GM19238 (cell line): ENCODE results near the gene STEAP1B.
"Not testable (repeated sequence)": the region's sequence is repeated elsewhere in the genome, so short reads cannot be mapped to it uniquely, and the experiment has no call there.

Experiments
- DNase-seq: peaks from one replicate; pipeline ENCODE4 v3.0.0; 2011; ENCODE audit warnings: low spot score; ENCODE audit not compliant: insufficient read length

STEAP1B gene

DNA sequence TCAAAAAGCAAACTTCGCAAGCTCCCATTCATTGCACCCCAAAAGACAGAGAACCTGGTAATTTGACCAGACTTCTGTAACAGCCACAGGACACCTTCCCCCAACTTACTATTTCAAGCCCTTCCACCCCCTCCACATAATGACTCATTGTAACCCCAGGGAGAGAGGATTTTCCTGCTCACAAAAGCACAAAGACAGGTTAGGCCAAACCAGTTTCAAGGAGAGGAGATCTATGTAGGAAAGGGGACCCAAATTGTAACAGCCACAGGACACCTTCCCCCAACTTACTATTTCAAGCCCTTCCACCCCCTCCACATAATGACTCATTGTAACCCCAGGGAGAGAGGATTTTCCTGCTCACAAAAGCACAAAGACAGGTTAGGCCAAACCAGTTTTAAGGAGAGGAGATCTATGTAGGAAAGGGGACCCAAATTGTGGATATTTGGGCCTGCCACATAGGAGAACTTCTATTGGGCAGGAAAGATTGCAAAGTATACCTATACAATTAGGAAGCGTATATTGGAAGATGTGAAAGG lies 66.8 kb downstream of the STEAP1B start:
- DNase-seq = not testable (repeated sequence)

DNA sequence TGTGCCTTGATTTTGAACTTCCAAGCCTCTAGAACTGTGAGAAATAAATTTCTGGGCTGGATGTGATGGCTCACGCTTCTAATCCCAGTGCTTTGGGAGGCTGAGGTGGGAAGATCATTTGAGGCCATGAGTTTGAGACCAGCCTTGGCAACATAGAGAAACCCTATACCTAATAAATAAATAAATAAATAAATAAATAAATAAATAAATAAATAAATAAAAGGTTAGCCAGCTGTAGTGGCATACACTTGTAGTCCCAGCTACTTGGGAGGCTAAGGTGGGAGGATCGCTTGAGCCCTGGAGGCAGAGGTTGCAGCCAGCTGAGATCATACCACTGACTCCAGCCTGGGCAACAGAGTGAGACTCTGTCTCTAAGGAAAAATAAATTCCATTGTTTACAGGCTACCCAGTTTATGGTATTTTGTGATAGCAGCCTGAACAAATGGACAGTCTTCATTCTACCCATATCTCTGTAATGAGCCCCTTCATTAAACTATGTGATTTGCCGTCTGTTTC lies 67.7 kb downstream of the STEAP1B start:
- DNase-seq = no peak

DNA sequence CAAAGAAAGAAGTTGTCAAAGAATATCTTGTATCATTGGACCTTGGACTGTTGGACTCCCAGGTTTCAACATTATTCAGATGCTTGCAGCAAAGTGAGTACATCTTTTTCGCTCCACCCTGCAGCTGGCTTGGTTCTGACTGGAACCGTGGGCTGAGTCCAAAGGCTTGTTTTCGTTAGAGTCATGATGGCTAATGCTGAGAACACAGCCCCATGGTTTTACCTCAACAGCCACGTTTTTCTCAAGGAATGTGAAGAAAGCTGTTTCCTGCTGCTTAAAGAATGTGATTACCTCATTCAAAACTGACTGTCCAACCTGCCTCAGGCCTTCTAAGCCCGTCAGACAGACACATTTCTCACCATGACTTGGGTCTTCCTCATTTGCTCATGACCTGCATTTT lies 69.5 kb downstream of the STEAP1B start:
- no peak for DNase-seq

DNA sequence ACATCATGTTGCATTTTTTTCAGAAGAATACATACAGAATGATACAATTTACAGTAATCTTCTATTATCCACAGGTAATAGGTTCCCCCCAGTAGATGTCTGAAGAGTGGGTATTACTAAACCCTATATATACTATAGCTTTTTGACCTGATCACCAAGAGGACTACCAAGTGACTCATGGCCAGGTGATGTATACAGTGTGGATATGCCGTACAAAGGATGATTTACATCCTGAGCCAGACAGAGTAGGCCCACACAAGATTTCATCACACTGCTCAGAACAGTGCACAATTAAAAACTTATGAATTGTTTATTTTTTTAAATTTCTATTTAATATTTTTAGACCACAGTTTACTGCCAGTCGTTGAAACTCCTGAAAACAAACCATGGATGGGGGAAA lies 70.6 kb downstream of the STEAP1B start:
- DNase-seq = no peak

DNA sequence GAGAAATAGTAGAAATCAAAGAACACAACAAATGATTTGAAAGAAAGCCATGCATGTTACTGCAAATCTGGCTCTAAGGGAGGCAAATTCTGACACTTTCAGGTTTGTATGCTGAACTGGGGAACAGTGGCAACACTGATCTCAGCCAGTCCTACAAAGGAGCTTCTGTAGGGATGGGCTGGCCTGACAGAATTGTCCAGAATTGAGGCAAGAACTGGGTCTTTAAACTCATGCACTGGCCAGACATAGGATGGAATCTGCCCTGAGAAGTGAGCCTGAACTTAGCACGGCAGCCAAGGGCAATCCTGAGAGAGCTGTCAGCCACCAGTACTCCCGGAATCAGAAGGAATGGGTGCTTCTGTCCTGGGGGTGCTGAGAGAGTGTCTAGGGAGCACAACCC lies 72.1 kb downstream of the STEAP1B start:
- DNase-seq = no peak

DNA sequence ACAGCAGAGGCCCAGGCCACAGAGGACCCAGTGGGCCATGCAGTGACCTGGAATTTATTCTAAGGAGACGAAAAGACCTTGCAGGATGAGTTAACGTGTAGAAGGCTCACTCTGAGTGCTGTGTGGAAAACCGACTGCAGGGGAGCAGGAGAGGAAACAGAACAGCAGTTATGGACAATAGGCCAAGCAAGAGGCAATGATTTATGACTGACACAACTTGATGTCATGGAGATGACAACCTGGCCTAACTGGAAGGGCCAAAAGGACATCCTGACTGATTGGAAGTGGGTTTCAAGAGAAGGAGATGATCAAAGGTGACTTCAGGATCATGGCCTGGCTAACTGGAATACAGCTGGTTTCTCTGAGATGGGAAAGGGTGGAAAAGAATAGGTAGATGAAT lies 72.9 kb downstream of the STEAP1B start:
- DNase-seq = no peak

DNA sequence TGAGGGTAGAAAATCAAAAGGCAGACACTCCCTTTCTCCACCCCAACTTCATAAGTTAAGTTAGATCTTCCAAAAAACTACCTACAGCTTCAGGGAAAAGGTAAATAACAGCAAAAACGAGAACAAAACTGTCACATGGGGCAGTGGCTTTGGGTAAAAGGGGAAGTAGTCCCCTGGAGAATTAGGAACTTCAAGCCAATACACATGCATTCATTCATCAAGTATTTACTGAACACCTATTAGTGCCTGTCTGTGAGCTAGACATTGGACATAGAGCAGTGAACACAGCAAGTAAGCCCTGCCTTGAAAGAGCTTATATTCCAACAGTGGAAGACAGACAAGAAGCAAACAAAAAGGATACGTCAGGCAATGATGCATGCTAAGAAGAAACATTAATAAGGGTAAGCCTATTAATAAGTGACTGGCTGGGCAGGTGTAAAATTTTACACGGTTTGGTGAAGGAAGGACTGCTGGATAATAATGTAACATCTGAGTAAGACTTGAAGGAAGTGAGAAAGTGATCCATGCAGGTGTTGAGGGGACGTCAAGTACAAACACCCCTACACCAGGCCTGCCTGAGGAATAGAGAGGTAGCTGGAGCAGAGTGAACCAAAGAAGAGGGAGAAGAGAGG lies 73.4 kb downstream of the STEAP1B start:
- no peak for DNase-seq

DNA sequence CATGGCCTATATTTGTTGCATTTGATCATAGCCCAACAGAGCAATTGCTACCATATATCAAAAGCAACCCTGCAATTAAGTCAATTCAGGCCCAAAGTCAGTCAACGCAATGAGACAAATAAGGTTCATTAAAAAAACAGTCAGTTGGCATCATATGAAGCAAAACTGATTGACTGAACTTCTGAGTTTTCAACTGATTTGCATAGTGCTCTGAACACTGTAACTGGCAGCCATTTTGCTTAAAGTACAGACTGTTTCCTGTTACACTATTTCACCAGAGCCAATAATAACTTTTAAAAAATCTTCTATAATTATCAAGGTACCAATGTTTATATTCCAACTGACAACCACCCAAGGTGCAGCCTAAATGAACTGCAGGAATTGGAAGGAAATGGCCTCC lies 74.6 kb downstream of the STEAP1B start:
- no peak for DNase-seq

DNA sequence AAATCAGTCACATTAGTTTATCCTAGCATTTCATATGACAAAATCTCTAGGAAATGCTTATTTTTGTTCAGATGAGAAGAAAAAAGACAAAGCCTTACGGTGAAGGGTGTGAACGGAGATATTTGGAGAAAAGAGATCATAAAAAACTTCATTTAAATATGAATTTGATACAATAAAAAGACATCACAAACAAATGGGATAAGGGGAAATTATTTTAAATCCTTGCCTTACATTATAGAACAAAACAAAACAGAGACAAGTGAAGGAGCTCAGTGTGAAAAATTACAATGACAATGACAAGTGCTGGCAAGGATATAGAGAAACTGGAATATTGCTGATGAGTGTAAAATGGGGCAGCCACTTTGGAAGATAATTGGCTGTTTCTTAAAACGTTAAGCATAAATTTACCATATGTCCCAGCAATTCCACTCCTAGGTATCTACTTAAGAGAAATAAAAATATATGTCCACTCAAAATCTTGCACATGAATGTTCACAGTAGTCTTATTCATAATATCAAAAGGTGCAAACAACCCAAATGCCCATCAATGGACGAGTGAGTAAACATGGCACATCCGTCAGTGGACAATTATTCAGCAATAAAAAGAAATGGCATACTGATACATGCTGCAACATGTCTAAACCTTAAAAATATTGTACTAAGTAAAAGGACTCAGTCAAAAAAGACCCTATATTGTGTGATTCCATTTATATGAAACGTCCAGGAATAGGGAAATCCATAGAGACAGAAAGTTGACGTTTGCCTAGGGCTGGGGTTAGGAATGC lies 77.0 kb downstream of the STEAP1B start:
- DNase-seq = no peak

DNA sequence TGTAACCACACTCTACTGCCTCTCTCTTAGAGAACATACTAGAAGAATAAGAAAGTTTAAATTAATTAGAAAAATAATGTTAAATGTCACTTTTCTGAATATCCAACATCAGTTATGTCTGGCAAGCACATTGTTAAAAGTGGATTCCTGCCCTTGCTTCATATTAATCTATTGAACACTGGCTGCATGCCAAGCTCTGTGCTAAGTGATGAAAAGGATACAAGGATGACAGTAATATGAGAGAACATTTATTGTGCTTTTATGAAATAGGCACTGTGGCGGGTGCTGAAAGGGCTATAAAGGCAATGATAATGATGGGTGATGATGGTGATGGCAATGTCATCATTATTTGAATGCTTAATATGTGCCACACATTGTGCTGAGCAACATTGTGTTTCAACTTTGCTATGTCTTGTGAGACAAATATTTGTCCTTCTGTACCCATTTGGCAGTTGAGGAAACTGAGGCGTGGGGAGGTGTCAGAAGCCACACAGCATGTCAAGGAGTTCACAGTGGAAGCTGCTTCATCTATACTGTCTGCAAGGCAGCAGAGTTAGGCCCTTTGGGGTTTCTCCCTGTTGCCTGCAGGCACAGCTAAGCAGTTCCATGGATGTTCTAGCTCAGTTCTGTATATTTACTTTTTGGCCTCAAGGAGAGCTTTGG lies 78.9 kb downstream of the STEAP1B start:
- no peak for DNase-seq

DNA sequence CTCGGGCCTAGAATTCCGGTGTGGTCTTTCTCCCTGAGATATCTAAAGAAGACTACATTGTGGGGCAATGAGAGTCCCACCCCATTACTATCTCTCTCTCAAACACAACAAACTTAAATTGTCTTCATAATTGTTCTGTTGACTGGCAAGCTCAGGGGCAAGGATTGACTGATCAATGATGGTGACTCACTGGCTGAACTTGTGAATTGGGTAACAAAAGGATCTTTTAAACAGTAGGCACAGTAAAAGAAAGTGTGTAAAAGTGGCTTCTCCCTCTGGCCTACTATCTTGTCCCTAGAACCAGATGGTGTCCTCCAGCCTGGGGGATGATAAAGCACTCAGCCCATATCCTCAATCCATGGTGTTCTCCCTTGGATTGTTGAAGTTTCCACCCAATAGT lies 80.0 kb downstream of the STEAP1B start:
- no peak for DNase-seq

DNA sequence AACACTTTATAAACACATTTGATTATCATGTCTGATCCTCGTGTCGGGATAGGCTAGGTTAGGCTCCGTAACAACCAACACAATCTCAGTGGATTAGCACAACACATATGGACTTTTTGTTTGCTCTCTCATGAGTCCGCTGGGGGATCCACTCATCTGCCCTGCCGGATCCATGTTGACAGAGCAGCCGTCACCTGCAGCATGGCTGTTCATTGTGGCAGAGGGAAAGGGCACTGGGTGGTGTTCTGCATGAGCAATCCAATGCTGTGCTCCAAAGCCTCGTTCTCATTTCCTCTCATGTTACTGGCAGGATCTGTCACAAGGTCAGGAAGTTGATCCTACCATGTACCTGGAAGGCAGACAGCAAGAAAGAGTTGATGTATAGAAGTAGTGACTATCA lies 80.5 kb downstream of the STEAP1B start:
- no peak for DNase-seq

DNA sequence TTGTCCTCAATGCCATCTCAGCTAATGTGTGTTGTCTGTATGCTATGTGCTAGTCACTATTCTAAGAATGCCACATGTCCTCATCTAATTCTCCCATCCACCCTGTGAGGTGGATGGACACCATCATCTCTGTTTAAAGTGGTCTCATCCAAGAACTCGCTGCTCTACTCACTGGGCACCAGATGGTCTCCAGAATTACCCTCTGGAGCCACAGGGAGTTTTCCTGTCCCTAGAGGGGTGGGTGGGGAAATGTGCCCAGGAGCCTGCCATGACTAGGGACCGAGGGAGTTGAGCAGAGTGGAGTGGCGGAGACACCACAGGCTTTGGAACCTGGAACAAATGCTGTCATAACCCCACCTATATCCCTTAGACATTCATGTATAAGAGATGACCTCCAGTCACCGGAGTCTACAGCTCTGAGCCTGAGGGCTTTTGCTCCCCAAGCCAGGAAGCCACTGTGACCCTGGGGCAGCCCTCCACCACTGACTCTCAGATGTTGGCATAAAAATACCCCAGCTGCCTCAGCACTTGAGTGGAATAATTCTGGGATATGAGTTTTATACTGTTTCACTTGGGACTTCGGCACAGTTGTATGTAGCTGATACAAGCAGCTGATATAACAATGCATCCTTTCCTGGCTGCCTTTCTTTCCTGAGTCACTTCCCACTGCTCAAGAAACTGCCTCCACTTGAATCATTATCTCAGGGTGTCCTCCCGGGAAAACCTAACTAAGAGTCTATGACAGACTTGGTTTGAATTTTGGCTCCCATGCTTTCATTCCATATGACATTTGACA lies 81.5 kb downstream of the STEAP1B start:
- no peak for DNase-seq

DNA sequence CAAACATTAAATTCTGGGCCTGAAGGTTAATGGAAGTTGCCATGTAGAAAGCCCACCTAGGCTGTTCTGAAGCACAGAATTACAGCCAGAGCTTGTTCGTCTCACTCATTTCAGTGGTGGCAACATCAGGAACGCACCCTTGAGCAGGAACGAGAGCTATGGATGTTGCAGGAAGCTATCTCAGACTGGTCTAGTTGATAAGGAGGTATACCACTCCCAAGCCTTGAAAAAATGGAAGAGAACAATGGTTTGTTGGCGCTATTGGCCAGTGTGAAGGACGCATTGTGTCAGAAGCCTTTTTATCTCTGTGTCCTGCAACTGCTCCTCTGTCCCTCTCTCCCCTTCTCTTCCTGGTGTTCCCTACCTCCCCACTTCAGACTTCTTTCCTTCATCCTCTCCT lies 82.1 kb downstream of the STEAP1B start:
- no peak for DNase-seq

DNA sequence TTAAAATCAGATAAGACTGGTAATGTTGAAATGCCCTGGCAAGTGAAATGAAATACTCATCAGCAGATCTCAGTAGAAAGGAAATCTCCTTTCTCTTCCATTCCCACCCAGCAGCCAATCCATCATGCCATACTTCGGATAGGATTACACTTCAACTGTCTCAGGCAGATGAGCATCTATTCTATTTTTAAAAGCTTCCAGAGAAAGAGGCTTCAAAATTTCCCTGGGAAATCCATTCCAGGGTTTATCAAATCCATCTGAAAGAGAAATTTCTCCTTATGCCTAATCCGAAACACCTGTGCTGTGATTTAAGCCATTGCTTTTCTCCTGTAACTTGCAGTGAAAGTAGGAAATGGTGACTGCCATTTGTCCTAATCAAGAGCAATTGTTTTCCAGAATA lies 82.6 kb downstream of the STEAP1B start:
- no peak for DNase-seq

DNA sequence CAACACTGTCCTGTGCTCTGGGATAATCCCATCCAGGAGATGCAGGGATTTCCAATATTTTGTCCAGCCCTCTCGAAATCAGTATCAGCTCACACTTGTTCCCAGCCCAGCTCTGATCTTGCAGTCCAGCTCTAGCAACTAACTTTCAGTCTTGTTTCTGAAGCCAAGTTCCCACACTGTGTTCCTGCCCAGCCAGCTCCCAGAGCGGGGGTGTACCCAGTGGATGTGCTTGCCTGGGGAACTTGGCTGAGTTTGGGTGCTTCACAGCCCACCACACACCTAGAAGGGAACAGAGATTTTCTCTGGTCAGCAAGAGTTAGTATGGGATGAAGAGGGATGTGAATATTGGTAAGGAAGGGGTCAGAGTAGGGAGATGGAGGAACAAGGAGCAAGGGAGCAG lies 85.6 kb downstream of the STEAP1B start:
- no peak for DNase-seq

DNA sequence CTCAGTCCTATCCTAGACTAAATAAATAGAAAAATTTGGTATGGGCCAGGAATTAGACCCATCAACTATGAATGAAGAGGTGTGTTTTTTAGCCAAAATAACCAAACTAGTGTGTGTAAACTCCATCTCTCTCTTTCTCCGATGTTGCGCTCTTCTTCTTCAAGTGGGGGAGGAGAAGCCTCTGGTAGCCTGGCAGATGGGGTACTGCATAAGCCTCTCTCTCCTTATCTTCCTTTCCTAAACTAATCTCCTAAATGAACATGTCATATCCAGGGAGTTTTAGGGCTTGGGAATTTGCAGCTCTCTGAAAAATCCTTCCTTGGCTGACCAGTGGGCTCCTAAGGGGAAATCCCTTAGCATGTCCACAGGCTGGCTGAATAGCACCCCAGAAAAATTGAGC lies 86.8 kb downstream of the STEAP1B start:
- DNase-seq = no peak

DNA sequence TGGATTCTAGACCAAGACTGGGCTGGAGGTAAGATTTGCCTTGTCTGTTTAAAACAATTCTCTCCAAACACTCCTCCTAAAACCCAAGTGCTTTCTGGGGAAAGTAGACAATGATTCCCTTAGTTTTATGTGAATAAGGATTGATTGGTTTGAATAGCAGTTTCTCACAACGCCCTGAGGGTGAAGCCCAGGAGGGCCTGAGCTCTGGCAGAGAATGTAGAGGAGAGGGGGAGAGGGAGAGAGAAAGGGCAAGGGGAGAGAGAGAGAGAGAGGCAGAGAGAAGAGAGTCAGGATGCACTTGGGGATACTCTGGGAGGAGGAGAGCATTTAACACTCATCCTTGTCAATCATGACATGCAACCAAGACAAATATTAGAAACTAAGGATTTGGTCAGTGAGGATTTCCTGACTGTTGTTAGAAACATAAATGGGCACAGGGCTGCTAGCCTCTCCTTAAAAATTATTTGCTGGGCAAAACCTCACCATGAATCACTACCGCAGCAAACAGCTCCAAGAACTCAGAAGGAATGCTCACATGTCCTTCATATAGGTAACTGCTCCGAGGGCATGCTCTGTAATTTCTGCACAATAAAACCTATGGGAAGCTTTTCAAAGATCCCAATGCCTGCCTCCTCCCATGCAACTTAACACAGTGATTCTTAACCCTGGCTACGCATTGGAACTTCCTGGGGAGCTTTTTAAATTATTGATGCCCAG lies 87.9 kb downstream of the STEAP1B start:
- no peak for DNase-seq

DNA sequence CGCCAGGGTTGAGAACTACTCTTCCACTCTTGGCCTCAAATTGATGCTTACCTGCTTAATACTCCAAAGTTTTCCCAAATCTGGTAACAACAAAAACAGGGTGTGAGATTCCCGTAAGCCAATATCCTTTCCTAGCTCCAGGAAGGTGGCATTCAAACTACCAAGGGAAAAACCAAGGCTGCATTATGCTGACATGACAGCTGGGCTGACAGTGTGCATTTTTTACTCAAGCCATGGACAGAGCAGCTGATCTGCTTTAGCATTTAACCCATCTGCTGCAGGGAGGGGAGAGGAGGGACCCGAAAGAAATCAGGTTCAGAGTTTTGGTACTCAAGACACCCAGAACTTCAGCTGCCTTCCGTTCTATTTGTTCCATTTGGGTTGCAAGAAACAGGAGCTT lies 93.3 kb downstream of the STEAP1B start:
- DNase-seq = no peak

DNA sequence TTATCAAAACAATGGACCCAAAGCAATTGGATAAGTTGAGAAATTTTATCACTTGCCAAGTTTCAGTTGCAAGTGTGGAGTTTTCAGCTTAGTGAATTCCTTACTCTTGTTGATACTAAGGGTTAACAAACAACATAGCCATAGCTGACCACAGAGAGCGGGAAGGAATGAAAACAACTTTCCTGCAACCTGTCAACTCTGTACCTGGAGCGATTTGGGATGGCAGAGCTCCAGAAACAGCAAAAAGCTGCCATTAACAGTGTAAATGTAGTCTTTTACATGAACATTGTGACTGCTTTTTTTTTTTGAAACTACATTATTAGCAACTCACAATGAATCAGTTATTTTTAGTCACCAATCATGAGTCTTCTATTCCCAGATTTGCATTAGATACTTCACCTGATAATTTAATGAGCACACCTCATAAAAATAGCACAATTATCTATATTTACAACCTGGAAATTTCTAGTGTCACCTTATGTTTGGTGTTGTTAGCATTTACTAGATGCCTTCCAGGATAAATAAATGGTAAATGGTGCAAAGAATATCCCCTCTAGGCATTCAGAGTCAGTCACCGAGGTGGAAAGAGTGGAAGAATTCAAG lies 95.5 kb downstream of the STEAP1B start:
- DNase-seq = no peak
